Psoas muscle (tissue), 8 donors: ENCODE results near the gene RFX3. TPM values are rescaled to one million over a fixed set of nuclear protein-coding genes. Genes with fewer than 3 reads are reported as not detected.

Experiments used
- ATAC-seq, 4 donors: fragments of 200-7000 bp; cut with Tn5 transposase; one replicate each; pipeline ENCODE4 v1.9.1; 2020; ENCODE audit warnings: moderate library complexity in 3 of 4, mild to moderate bottlenecking in 2 of 4
- DNase-seq, 2 donors: peaks; one replicate each; pipeline ENCODE4 v3.0.0-alpha.2; 2020
- H3K27ac ChIP-seq: fragments of 200-600 bp; one replicate; pipeline ENCODE4 v1.8.0; 2022
- H3K27me3 ChIP-seq, 3 donors: fragments of 200-600 bp in 1 of 3; one replicate each; pipeline versions ENCODE4 v1.6.1 to v1.8.0; 2013 to 2022; ENCODE audit warnings: low read length in 2 of 3, mild to moderate bottlenecking in 2 of 3, moderate library complexity in 1 of 3; ENCODE audit not compliant: insufficient read depth in 3 of 3
- H3K36me3 ChIP-seq, 2 donors: fragments of 200-600 bp in 1 of 2; one replicate each; pipeline versions ENCODE4 v1.6.1 to v1.8.0; 2013 to 2022; ENCODE audit warnings: low read depth in 1 of 2, mild to moderate bottlenecking in 1 of 2, moderate library complexity in 1 of 2; ENCODE audit not compliant: insufficient read depth in 1 of 2
- H3K4me1 ChIP-seq: fragments of 200-600 bp; one replicate; pipeline ENCODE4 v1.8.0; 2022
- H3K4me3 ChIP-seq: fragments of 200-600 bp; one replicate; pipeline ENCODE4 v1.8.0; 2022; ENCODE audit warnings: mild to moderate bottlenecking
- H3K9me3 ChIP-seq: fragments of 200-600 bp; one replicate; pipeline ENCODE4 v1.8.0; 2022
- CTCF ChIP-seq: fragments of 200-600 bp; IDR thresholded peaks from one replicate; pipeline ENCODE4 v1.8.0; 2022; ENCODE audit warnings: antibody characterized with exemption
- WGBS, 3 donors: extraction: QIAGEN DNeasy Blood & Tissue Kit; methylation state at CpG; one replicate each; pipeline versions ENCODE4 v1.1.6 to v1.1.7; 2013; 5-methylcytosine and 5-hydroxymethylcytosine counted together
- intact Hi-C, 2 donors: fragments of 100-400 bp; cut with DNase I; formaldehyde crosslinking; loops; one replicate each; pipeline versions ENCODE4 v1.11.0 to v1.14.2; 2022
- polyA plus RNA-seq, 3 donors: library from polyadenylated mRNA; stranded (reverse); fragments of 200-250 nt; gene quantifications; one replicate each; pipeline ENCODE4 v1.2.3, GENCODE V29; 2013
- total RNA-seq, 4 donors: library from RNA; stranded (reverse); fragmentation: NEBNext Ultra II Directional in 2 of 4; extraction: Animal tissue kit (Norgen Biotek cat#: 25700) in 2 of 4; gene quantifications; one replicate each; pipeline versions ENCODE4 v1.2.1 to v1.2.4, GENCODE V29; 2021 to 2023
- donor health status: healthy with polysubstance abuse.
- donor health status: DM: no; HTN: no; CAD: no; lungs with moderate emphysema.
- donor health status: Bipolar disorder and iron deficiency.
- donor health status: healthy.
- donor health status: DM: yes; HTN: yes; CAD: no.
- donor health status: DM: no; HTN: no; CAD: no.
- donor health status: DM: no; HTN: no; CAD: no.
- donor health status: DM: yes; HTN: yes; CAD: no.

RFX3 gene
- total and polyA plus RNA-seq, 7 donors: 0.38 to 5.7 (median 2.8) TPM

GRCh38 chr9:3332802-3333201 is 193.0 kb downstream of the RFX3 start:
- Histone ChIP-seq H3K4me1 (peaks cover 8% of the 10 kb centered on the region), H3K27ac (no peak overlapping the region), H3K9me3 (no peaks in the 10 kb centered on the region), H3K36me3 (peaks cover 0 to 6% of the 10 kb centered on the region in 2 donors), H3K4me3 (no peak overlapping the region), H3K27me3 (no peaks in the 10 kb centered on the region)
- no peak for DNase-seq
- intact Hi-C loops: no loop called here
- no peak for ATAC-seq
- 82 to 89% (median 86%) methylated on average over 2 of the region's 2 CpGs for WGBS, 3 donors
- no peak for TF ChIP-seq CTCF

GRCh38 chr9:3331801-3332200 is 194.0 kb downstream of the RFX3 start:
- Histone ChIP-seq H3K9me3 (no peaks in the 10 kb centered on the region), H3K4me1 (peaks cover 2% of the 10 kb centered on the region), H3K27me3 (no peaks in the 10 kb centered on the region), H3K36me3 (peaks cover 0 to 6% of the 10 kb centered on the region in 2 donors), H3K27ac (no peak overlapping the region), H3K4me3 (no peak overlapping the region)
- DNase-seq (no peak), ATAC-seq (peak in 1 of 4 donors; percentile 65)
- intact Hi-C loops: no loop called here
- 69 to 76% (median 74%) methylated on average over 2 of the region's 2 CpGs for WGBS, 3 donors
- no peak for TF ChIP-seq CTCF

- Histone ChIP-seq H3K9me3 (no peaks in the 10 kb centered on the region), H3K4me3 (no peak overlapping the region), H3K27ac (no peak overlapping the region), H3K36me3 (peaks cover 0 to 6% of the 10 kb centered on the region in 2 donors), H3K27me3 (no peaks in the 10 kb centered on the region), H3K4me1 (no peaks in the 10 kb centered on the region)
- intact Hi-C loops: no loop called here
- TF ChIP-seq CTCF: no peak
- ATAC-seq (no peak), DNase-seq (no peak)
Measured at GRCh38 chr9:3330792-3331420, 194.9 kb downstream of the RFX3 start.

GRCh38 chr9:3329361-3329760 is 196.4 kb downstream of the RFX3 start:
- H3K27me3 ChIP-seq: no peaks in the 10 kb centered on the region
- H3K9me3 ChIP-seq: no peaks in the 10 kb centered on the region
- TF ChIP-seq CTCF: no peak
- no peak overlapping the region for H3K27ac ChIP-seq
- no peak overlapping the region for H3K4me3 ChIP-seq
- no peaks in the 10 kb centered on the region for H3K4me1 ChIP-seq
- intact Hi-C loops: no loop called here
- peaks cover 0 to 6% of the 10 kb centered on the region in 2 donors for H3K36me3 ChIP-seq
- DNase-seq: no peak
- WGBS, 3 donors: 90 to 93% (median 91%) methylated on average over 2 of the region's 2 CpGs
- ATAC-seq: no peak

- Histone ChIP-seq H3K4me1 (no peaks in the 10 kb centered on the region), H3K27ac (no peak overlapping the region), H3K27me3 (no peaks in the 10 kb centered on the region), H3K4me3 (no peak overlapping the region), H3K36me3 (no peaks in the 10 kb centered on the region), H3K9me3 (no peaks in the 10 kb centered on the region)
- intact Hi-C loops: no loop called here
- 49 to 55% (median 52%) methylated on average over 2 of the region's 2 CpGs for WGBS, 3 donors
- TF ChIP-seq CTCF: no peak
- no peak for DNase-seq
- ATAC-seq: no peak
Measured at GRCh38 chr9:3323714-3324113, 202.1 kb downstream of the RFX3 start.
